Astrocyte (in vitro differentiated cells and primary cell): ENCODE measurements around the gene FRRS1.

Experiments
- EZH2 ChIP-seq: IDR thresholded peaks from 2 replicates; pipeline ENCODE4 v1.6.1; 2012; ENCODE audit warnings: mild to moderate bottlenecking, low read length, inconsistent platforms; ENCODE audit not compliant: insufficient read depth
- TF ChIP-seq, protein P1 (sequence below): IDR thresholded peaks from 2 replicates; pipeline ENCODE4 v1.5.1; 2011; ENCODE audit warnings: low read depth, mild to moderate bottlenecking, inconsistent platforms, low read length, moderate library complexity; ENCODE audit not compliant: insufficient read depth

- TF ChIP-seq, protein P1, sequence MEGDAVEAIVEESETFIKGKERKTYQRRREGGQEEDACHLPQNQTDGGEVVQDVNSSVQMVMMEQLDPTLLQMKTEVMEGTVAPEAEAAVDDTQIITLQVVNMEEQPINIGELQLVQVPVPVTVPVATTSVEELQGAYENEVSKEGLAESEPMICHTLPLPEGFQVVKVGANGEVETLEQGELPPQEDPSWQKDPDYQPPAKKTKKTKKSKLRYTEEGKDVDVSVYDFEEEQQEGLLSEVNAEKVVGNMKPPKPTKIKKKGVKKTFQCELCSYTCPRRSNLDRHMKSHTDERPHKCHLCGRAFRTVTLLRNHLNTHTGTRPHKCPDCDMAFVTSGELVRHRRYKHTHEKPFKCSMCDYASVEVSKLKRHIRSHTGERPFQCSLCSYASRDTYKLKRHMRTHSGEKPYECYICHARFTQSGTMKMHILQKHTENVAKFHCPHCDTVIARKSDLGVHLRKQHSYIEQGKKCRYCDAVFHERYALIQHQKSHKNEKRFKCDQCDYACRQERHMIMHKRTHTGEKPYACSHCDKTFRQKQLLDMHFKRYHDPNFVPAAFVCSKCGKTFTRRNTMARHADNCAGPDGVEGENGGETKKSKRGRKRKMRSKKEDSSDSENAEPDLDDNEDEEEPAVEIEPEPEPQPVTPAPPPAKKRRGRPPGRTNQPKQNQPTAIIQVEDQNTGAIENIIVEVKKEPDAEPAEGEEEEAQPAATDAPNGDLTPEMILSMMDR: no peak
- TF ChIP-seq EZH2: no peak
Measured at GRCh38 chr1:99764439-99764838, 2.0 kb downstream of the FRRS1 start.
